ENCODE measurements around the gene TNFRSF6B. TPM values are rescaled to one million over a fixed set of nuclear protein-coding genes. Genes with fewer than 3 reads are reported as not detected.

Gene TNFRSF6B
- total RNA-seq, 4 donors from 2014 or later = 6.7 to 15.5 (median 10.5) TPM

DNA sequence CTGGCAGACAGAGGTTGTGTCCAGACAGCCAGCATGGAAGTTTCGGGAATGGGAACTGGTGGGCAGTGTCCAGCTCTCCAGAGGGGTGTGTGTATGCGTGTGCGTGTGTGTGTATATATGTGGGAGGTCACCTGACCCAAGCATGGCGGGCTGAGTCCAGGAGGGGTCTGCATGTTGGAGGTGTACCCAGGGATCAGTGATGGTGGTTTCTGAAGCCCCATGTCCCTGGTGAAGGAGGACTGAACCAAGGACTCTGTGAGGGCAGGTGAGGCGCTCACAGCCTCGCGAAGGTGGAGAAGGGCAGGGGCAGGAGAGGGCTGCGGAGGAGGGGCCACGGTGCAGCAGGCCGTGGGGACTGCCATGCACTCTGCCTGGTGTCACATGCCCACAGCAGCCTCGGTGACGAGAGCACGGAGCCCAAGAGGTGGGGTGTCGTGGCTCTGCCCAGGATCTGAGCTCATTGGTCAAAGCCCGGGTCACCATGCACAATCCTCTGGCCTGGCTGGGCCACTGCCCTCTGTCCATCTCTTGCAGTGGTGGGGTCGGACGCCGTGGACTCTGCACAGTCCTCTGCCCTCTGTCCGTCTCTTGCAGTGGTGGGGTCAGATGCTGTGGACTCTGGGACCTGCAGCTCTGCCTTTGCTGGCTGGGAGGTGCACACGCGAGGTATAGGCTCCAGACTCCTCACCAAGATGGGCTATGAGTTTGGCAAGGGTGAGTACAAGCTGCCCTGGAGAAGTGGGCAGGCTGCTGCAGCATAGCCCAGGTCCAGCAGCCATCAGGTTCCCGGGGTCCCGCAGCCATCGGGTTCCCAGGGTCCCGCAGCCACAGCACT lies 37.9 kb downstream of the TNFRSF6B start:
- no peak for DNase-seq
- WGBS, 2 donors = 93 to 94% methylated on average over 18 to 25 of the region's 25 CpGs
- TF ChIP-seq, protein P1, sequence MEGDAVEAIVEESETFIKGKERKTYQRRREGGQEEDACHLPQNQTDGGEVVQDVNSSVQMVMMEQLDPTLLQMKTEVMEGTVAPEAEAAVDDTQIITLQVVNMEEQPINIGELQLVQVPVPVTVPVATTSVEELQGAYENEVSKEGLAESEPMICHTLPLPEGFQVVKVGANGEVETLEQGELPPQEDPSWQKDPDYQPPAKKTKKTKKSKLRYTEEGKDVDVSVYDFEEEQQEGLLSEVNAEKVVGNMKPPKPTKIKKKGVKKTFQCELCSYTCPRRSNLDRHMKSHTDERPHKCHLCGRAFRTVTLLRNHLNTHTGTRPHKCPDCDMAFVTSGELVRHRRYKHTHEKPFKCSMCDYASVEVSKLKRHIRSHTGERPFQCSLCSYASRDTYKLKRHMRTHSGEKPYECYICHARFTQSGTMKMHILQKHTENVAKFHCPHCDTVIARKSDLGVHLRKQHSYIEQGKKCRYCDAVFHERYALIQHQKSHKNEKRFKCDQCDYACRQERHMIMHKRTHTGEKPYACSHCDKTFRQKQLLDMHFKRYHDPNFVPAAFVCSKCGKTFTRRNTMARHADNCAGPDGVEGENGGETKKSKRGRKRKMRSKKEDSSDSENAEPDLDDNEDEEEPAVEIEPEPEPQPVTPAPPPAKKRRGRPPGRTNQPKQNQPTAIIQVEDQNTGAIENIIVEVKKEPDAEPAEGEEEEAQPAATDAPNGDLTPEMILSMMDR (IDR thresholded peaks at IDR 0.05) = no peak
- TF ChIP-seq POLR2A (IDR thresholded peaks at IDR 0.05) = no peak
- no peaks in the 10 kb centered on the region for H3K27me3 ChIP-seq
- intact Hi-C loops (cut with DNase I) = no loop called here
- no peaks in the 10 kb centered on the region for H3K9me3 ChIP-seq
- no peak overlapping the region for H3K27ac ChIP-seq
- H3K4me3 ChIP-seq (replicated peaks in 1 of 3) = no peak overlapping the region
- peaks cover 10 to 16% of the 10 kb centered on the region in 2 donors for H3K4me1 ChIP-seq
- peaks cover 14 to 25% of the 10 kb centered on the region in 2 donors for H3K36me3 ChIP-seq

DNA sequence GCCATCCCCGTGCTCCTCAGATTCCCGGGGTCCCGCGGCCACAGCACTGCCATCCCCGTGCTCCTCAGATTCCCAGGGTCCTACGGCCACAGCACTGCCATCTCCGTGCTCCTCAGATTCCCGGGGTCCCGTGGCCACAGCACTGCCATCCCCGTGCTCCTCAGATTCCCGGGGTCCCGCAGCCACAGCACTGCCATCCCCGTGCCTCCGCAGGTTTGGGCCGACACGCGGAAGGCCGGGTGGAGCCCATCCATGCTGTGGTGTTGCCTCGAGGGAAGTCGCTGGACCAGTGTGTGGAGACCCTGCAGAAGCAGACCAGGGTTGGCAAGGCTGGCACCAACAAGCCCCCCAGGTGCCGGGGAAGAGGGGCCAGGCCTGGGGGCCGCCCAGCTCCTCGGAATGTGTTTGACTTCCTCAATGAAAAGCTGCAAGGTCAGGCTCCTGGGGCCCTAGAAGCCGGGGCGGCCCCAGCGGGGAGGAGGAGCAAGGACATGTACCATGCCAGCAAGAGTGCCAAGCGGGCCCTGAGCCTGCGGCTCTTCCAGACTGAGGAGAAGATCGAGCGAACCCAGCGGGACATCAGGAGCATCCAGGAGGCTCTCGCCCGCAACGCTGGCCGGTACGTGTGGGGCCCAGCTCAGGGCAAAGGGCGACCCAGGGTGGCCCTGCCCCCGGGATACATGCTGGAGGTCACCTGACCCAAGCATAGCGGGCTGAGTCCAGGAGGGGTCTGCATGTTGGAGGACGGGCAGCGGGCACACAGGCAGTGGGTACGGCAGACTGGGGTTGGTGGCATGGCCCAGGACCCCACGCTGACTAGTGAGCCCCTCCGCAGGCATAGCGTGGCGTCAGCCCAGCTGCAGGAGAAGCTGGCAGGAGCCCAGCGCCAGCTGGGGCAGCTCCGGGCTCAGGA lies 38.8 kb downstream of the TNFRSF6B start:
- Histone ChIP-seq H3K36me3 (peaks cover 14 to 25% of the 10 kb centered on the region in 2 donors), H3K4me1 (peaks cover 10 to 16% of the 10 kb centered on the region in 2 donors), H3K9me3 (no peaks in the 10 kb centered on the region), H3K27me3 (no peaks in the 10 kb centered on the region), H3K27ac (no peak overlapping the region), H3K4me3 (replicated peaks in 1 of 3) (no peak overlapping the region)
- TF ChIP-seq, protein P1 (IDR thresholded peaks at IDR 0.05) = no peak
- TF ChIP-seq POLR2A (IDR thresholded peaks at IDR 0.05) = no peak
- 96 to 97% methylated on average over 29 to 48 of the region's 48 CpGs for WGBS, 2 donors
- DNase-seq = no peak
- intact Hi-C loops (cut with DNase I) = no loop called here

DNA sequence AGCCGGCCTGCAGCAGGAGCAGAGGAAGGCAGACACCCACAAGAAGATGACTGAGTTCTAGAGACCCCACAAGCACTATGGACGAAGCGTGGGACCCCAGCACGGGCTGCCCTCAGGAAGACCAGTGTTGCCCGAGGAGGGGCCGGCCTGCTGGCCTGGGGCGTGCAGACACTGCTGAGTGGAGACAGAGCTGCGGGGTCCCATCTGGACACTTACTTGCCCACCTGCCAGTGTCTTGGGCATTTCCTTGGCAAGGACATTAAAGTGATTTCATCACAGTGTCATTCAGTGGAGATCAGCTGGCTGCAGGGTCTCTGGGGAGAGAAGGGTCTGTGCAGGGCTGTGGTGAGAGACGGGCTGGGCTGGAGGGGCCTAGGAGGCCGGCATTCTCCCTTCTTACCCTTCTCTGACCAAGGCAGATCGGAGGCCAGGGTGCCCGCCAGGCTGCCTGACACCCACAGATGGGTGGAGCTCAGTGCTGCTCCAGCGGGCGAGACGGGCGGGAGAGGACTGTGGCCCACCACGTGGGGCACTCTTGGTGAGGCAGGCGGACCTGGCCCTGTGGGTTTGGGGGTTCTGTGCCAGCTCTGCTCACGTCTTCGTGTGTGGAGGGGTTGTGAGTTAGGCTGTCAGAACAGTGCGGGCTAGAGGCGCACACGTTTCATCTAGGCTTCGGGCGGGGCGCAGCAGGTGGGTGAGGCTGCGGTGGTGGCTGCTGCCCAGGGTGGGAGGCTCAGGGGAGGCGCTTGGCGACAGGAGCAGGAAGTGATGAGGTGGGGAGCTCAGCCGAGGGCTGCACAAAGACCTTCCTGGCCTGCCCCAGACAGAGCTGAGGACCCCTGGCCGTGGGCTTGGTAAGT lies 39.6 kb downstream of the TNFRSF6B start, which contains the start of gene LIME1:
Gene LIME1 (plus strand): TSS at position 806 of the 860 bp plus-strand sequence. CDS start 886 bp downstream, outside the sequence.
- Histone ChIP-seq H3K4me1 (peaks cover 13 to 19% of the 10 kb centered on the region in 2 donors), H3K27me3 (no peaks in the 10 kb centered on the region), H3K4me3 (replicated peaks in 1 of 3) (no peak within 1 kb of the TSS), H3K9me3 (no peaks in the 10 kb centered on the region), H3K27ac (no peak within 1 kb of the TSS), H3K36me3 (peaks cover 14 to 25% of the 10 kb centered on the region in 2 donors)
- no peak for DNase-seq
- intact Hi-C loops (cut with DNase I) = no loop called here
- TF ChIP-seq, protein P1 (IDR thresholded peaks at IDR 0.05) = no peak
- TF ChIP-seq POLR2A (IDR thresholded peaks at IDR 0.05) = no peak
- 82 to 94% methylated on average over 11 to 20 of the region's 31 CpGs for WGBS, 2 donors

DNA sequence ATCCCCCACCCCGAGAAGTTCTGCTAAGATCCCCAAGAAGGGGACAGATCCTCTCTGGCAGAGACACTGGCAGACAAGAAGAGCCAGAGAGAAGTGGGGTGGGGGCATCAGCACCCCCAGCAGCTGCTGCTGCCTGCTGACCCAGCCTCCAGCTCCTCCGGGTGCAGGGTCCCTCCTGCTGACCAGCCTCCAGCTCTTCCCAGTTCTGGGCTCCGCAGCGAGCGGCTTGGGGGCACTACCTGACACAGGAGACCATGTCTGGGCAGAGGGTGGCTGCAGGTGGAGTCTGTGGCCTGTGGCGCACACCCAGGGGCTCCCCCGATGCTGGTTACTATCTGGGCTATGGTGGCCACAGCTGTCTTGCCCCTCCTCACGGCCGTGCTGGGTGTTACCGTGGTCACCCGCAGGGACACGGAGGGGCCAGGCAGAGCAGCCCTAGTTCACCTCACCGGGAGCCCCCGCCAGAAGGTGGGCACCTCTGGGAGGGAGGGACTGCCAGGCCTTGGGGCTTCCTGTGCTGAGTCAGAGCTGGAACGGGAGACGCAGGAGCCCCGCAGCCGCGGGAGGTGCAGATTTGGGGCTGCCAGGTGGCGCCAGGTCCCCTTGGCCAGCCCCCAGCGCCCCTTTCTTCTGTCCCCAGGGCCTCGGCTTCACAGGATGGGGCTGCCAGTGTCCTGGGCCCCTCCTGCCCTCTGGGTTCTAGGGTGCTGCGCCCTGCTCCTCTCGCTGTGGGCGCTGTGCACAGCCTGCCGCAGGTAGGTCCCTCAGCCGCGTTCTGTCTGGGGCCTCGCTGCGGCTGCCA lies 40.6 kb downstream of the TNFRSF6B start:
- Histone ChIP-seq H3K4me1 (peaks cover 19 to 29% of the 10 kb centered on the region in 2 donors), H3K27ac (no peak overlapping the region), H3K36me3 (peaks cover 14 to 25% of the 10 kb centered on the region in 2 donors), H3K4me3 (replicated peaks in 1 of 3) (no peak overlapping the region), H3K27me3 (no peaks in the 10 kb centered on the region), H3K9me3 (no peaks in the 10 kb centered on the region)
- WGBS, 2 donors = 83 to 100% methylated on average over 1 to 22 of the region's 30 CpGs
- TF ChIP-seq, protein P1 (IDR thresholded peaks at IDR 0.05) = no peak
- TF ChIP-seq POLR2A (IDR thresholded peaks at IDR 0.05) = no peak
- DNase-seq = no peak
- intact Hi-C loops (cut with DNase I) = no loop called here
